ENCODE data around the gene CCM2. TPM values are rescaled to one million over a fixed set of nuclear protein-coding genes. Genes with fewer than 3 reads are reported as not detected.

Gene CCM2
- total RNA-seq, result 10 to 100 TPM; 45.8 to 63.5 (median 50.4) TPM

DNA sequence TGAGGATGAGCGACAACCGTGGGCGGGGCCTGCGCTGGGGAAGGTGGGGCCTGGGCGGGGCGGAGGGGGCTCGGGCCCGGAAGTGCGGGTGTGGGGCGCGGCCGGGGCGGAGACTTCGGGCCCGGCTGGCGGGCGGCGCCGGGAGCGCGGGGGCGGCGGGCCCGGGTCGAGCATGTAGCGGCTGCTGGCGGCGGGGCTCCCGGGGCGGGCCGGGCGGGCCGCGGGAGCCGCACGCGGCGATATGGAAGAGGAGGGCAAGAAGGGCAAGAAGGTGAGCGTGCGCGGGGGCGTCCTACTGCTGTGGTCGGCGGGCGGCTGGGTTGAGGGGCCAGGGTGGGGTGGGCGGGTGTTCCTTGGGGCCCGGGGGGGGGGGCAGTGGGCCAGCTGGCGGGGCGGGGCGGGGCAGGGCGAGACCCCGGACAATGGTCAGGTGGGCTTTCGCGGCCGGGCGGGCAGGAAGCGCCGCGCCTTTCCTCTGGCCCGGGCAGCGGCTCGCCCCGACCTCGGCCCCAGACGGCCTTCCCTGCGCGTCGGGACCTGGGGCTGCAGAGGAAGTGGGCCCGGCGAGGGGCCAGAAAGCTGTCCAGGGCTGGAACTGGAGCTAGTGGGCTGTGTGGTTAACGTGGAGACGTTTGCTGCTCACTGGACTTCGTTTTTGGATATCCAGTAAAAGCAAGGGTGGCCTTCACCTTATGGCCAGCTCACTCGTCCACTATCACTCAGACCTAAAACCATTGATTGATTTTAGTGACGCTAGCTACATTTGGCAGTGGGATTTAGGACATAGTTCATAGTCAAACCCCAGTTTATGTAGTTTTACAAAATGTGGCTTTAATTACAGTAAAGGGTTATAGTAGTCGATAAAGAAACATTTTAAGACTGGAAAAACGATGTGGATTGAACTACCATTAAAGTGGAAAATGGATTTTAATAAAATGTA lies at the start of gene CCM2:
TSS of gene CCM2 (plus strand) at position 109 of the 940 bp plus-strand sequence. CDS start at position 242, 133 bp downstream.
- TF ChIP-seq CTCF (IDR thresholded peaks at IDR 0.05; ENCODE audit: low read depth), result no peak

GRCh38 chr7:44953156-44953555 lies 46.8 kb upstream of the CCM2 start:
- no peak for TF ChIP-seq CTCF (IDR thresholded peaks at IDR 0.05; ENCODE audit: low read depth)

GRCh38 chr7:44955733-44956132 lies 44.3 kb upstream of the CCM2 start:
- no peak for TF ChIP-seq CTCF (IDR thresholded peaks at IDR 0.05; ENCODE audit: low read depth)

DNA sequence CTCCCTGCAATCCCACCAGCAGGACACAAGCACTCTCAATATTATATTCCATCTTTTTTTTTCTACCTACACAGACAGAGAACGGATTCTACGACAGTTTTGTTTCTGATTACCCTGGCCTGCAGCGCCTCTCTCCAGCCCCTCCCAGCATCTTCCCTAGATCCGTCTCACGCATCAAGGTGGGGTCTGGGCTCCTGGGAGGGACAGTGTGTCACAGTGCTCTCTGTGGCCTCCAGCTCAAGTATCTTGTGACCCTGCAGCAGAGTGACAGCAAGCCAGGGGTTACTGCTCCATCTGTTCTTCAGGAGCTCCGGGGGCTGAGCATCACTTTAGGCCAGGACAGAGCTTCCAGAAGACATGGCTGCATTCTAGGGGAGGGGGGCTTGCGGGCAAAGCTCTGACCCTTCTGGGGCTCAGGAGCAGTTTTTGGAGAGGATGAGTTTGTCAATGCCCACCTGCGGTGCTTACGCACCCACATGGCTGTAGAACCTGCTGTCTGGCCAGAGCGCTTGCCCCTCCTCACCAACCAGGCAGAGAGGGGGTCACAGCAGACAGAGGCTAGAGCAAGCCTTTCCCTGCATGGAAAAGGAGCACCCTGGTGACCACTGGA lies 43.7 kb upstream of the CCM2 start:
- no peak for TF ChIP-seq CTCF (IDR thresholded peaks at IDR 0.05; ENCODE audit: low read depth)

DNA sequence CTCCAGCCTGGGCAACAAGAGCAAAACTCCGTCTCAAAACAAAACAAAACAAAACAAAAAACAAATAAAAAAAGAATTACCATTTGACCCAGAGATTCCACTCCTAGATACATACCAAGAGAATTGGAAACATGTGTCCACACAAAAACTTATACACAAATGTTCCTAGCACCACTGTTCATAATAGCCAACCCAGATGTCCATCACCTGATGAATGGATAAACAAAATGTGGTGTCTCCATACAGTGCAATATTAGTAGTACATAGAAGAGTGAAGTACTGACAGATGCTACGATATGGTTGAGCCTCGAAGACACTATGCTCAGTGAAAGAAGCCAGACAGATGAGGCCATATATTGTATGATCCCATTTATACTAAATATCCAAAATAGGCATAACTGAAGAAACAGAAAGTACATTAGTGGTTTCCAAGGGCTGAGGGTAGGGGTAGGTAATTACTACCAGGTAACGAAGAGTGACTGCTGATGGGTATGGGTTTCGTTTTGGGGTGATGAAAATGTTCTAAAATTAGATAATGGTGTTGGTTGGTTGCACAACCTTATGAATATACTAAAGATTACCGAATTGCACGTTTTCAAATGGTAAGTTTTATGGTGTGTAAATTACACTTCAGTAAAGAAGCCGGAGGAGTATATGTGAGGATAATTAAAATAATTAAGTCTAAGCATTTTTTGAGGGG lies 41.2 kb upstream of the CCM2 start:
- TF ChIP-seq CTCF (IDR thresholded peaks at IDR 0.05; ENCODE audit: low read depth), result no peak

GRCh38 chr7:44959433-44959951 lies 40.5 kb upstream of the CCM2 start:
- no peak for TF ChIP-seq CTCF (IDR thresholded peaks at IDR 0.05; ENCODE audit: low read depth)

Measured in subcutaneous adipose tissue (tissue), 4 donors.